ENCODE results near the gene SYN1. TPM values are rescaled to one million over a fixed set of nuclear protein-coding genes. Genes with fewer than 3 reads are reported as not detected.

The SYN1 gene
- total RNA-seq, 1 experiment from 2014 or later, result 11.7 TPM

GRCh38 chrX:47568656-47569295 lies 50.9 kb downstream of the SYN1 start:
- peak; percentile 54 for TF ChIP-seq CTCF (conservative IDR thresholded peaks at IDR 0.05)
- H3K79me1 ChIP-seq (ENCODE audit: insufficient read depth, low read depth, low read length, poor library complexity, severe bottlenecking), result no peaks in the 10 kb centered on the region
- H2BK120ac ChIP-seq (ENCODE audit: low read depth, low read length, poor library complexity, severe bottlenecking), result no peak overlapping the region
- Mint-ChIP-seq H3K36me3 (ENCODE audit: insufficient read depth in 1 of 3, low read depth in 3 of 3) (peaks cover 61 to 79% (median 77%) of the 10 kb centered on the region in 3 experiments), H3K4me3 (no peak overlapping the region), H3K27me3 (ENCODE audit: low read depth) (peaks cover 3% of the 10 kb centered on the region; the same call in 1 of the 2 replicates), H3K27ac (no peak overlapping the region), H3K4me1 (peaks cover 11 to 19% of the 10 kb centered on the region in 2 experiments), H3K9me3 (peaks cover 81 to 92% of the 10 kb centered on the region in 2 experiments)
- H2BK12ac ChIP-seq (ENCODE audit: insufficient read length, low read depth, low read length), result no peak overlapping the region
- H3K4ac ChIP-seq (ENCODE audit: low read depth, low read length), result no peak overlapping the region
- no peak overlapping the region for H3K4me2 ChIP-seq (ENCODE audit: insufficient read depth, insufficient read length, low read length)
- H3K27ac ChIP-seq (ENCODE audit: insufficient read length, low read depth, low read length), result no peak overlapping the region
- H3K14ac ChIP-seq (ENCODE audit: insufficient read depth, low read length), result no peak overlapping the region
- H3T11ph ChIP-seq (ENCODE audit: low read length), result no peak overlapping the region
- H2AFZ ChIP-seq (ENCODE audit: low read length), result no peak overlapping the region
- no peak overlapping the region for H4K8ac ChIP-seq (replicated peaks; ENCODE audit: insufficient read length, low read depth, low read length)
- H3K9me3 ChIP-seq (ENCODE audit: control insufficient read depth, low read depth, low read length), result peaks cover 49% of the 10 kb centered on the region
- no peak overlapping the region for H3K56ac ChIP-seq (ENCODE audit: insufficient read length, low read depth, low read length)
- no peak overlapping the region for H4K5ac ChIP-seq (ENCODE audit: insufficient read length, low read depth, low read length)
- H3K27me3 ChIP-seq (ENCODE audit: insufficient read depth, low read length), result no peaks in the 10 kb centered on the region
- H4K20me1 ChIP-seq (ENCODE audit: control insufficient read depth, insufficient read depth, insufficient read length), result no peaks in the 10 kb centered on the region
- H3K23me2 ChIP-seq (ENCODE audit: insufficient read length, low read depth, low read length, poor library complexity, severe bottlenecking), result no peaks in the 10 kb centered on the region
- H2BK15ac ChIP-seq (ENCODE audit: low read depth, low read length), result no peak overlapping the region
- H3K23ac ChIP-seq (ENCODE audit: insufficient read length, low read depth, low read length), result no peak overlapping the region
- no peak overlapping the region for H2AK5ac ChIP-seq (ENCODE audit: insufficient read length, low read length)
- no peak overlapping the region for H4K91ac ChIP-seq (ENCODE audit: insufficient read length, low read depth, low read length)
- WGBS (ENCODE audit: extremely low coverage, insufficient read length, low lambda C conversion rate), result no CpG with 5 or more reads among the region's 13 CpGs
- H3K4me1 ChIP-seq (ENCODE audit: insufficient read depth, low read length), result peaks cover 3% of the 10 kb centered on the region; the same call in 1 of the 2 replicates
- H2BK5ac ChIP-seq (ENCODE audit: insufficient read length, low read length), result no peak overlapping the region
- no peak overlapping the region for H2BK20ac ChIP-seq (ENCODE audit: low read depth, low read length, poor library complexity, severe bottlenecking)
- no peaks in the 10 kb centered on the region for H3K79me2 ChIP-seq (ENCODE audit: insufficient read depth, low read length)
- DNase-seq, result peak; percentile 50
- no peak overlapping the region for H3K18ac ChIP-seq (ENCODE audit: insufficient read length, low read depth, low read length)
- no peak overlapping the region for H3K9ac ChIP-seq (ENCODE audit: extremely low read depth, insufficient read length, low read length)
